Keratinocyte (primary cell): ENCODE measurements around the gene NMS. TPM values are rescaled to one million over a fixed set of nuclear protein-coding genes. Genes with fewer than 3 reads are reported as not detected.

Experiments
- DNase-seq: peaks from one replicate; pipeline ENCODE4 v3.0.0-alpha.2; 2011; ENCODE audit warnings: low read depth, missing footprints, low spot score
- FAIRE-seq: peaks from 2 replicates; lab custom pipeline; 2011; peaks lifted over from hg19 to GRCh38; lab: Jason Lieb, UNC
- H2AFZ ChIP-seq: 2 replicates; pipeline ENCODE4 v1.6.0; 2012; ENCODE audit warnings: low read length, control low read depth, inconsistent platforms; ENCODE audit not compliant: control insufficient read depth
- H3K27ac ChIP-seq: 2 replicates; pipeline ENCODE4 v1.5.1; 2011; ENCODE audit warnings: low read length; ENCODE audit not compliant: control insufficient read depth, insufficient read depth
- H3K27me3 ChIP-seq: 3 replicates; pipeline ENCODE4 v1.6.0; 2011; ENCODE audit warnings: low read length; ENCODE audit not compliant: control insufficient read depth, insufficient read depth; ENCODE audit errors: extremely low read depth
- H3K36me3 ChIP-seq, 2 experiments: 2 replicates in 1 of 2; 3 replicates in 1 of 2; pipeline ENCODE4 v1.5.1; 2011; ENCODE audit warnings: low read length in 2 of 2, mild to moderate bottlenecking in 1 of 2; ENCODE audit not compliant: control insufficient read depth in 2 of 2, insufficient read depth in 2 of 2; ENCODE audit errors: extremely low read depth in 1 of 2
- H3K4me1 ChIP-seq: 3 replicates; pipeline ENCODE4 v1.5.1; 2011; ENCODE audit warnings: low read length; ENCODE audit not compliant: control insufficient read depth, insufficient read depth; ENCODE audit errors: extremely low read depth
- H3K4me2 ChIP-seq: 3 replicates; pipeline ENCODE4 v1.6.0; 2011; ENCODE audit warnings: low read depth, low read length; ENCODE audit not compliant: control insufficient read depth, insufficient read depth; ENCODE audit errors: extremely low read depth
- H3K4me3 ChIP-seq, 3 experiments: fragments of 200-600 bp in 1 of 3; sonication (generic) in 1 of 3; 2 replicates in 2 of 3; 3 replicates in 1 of 3; pipeline ENCODE4 v1.5.1; 2011 to 2016; ENCODE audit warnings: low read length in 3 of 3, mild to moderate bottlenecking in 3 of 3, control low read depth in 2 of 3, inconsistent platforms in 1 of 3, low read depth in 1 of 3, mixed read lengths in 1 of 3, mixed run types in 1 of 3, moderate library complexity in 1 of 3; ENCODE audit not compliant: control insufficient read depth in 2 of 3, insufficient read depth in 2 of 3; ENCODE audit errors: extremely low read depth in 1 of 3
- H3K79me2 ChIP-seq: 2 replicates; pipeline ENCODE4 v1.6.0; 2012; ENCODE audit warnings: low read length; ENCODE audit not compliant: control insufficient read depth, insufficient read depth
- H3K9ac ChIP-seq: 3 replicates; pipeline ENCODE4 v1.6.0; 2011; ENCODE audit warnings: low read length; ENCODE audit not compliant: control insufficient read depth, insufficient read depth; ENCODE audit errors: extremely low read depth
- H3K9me1 ChIP-seq: 3 replicates; pipeline ENCODE4 v1.6.0; 2011; ENCODE audit warnings: low read length; ENCODE audit not compliant: control insufficient read depth, insufficient read depth; ENCODE audit errors: extremely low read depth
- H3K9me3 ChIP-seq: 2 replicates; pipeline ENCODE4 v1.5.1; 2012; ENCODE audit warnings: low read depth, low read length; ENCODE audit not compliant: control insufficient read depth
- H4K20me1 ChIP-seq: 3 replicates; pipeline ENCODE4 v1.6.0; 2011; ENCODE audit warnings: low read length; ENCODE audit not compliant: control insufficient read depth, insufficient read depth; ENCODE audit errors: extremely low read depth
- CTCF ChIP-seq, 3 experiments: IDR thresholded peaks in 1 of 3; conservative IDR thresholded peaks in 1 of 3; optimal IDR thresholded peaks in 1 of 3; 2 replicates in 2 of 3; 3 replicates in 1 of 3; pipeline versions ENCODE3 to v1.5.1; 2011; ENCODE audit warnings: low read length in 3 of 3, mild to moderate bottlenecking in 3 of 3, moderate library complexity in 2 of 3, control low read depth in 1 of 3, inconsistent platforms in 1 of 3; ENCODE audit not compliant: insufficient read depth in 2 of 3; ENCODE audit errors: extremely low read depth in 1 of 3
- EZH2 ChIP-seq: IDR thresholded peaks from one replicate; pipeline ENCODE4 v1.6.1; 2012; ENCODE audit warnings: inconsistent platforms, mild to moderate bottlenecking, low read length, moderate library complexity
- dilution Hi-C: fragments of 300-500 bp; cut with MboI; formaldehyde crosslinking; loops from one replicate; pipeline ENCODE4 v1.7.0; 2020; ENCODE audit warnings: low sequenced_read_pairs; ENCODE audit not compliant: extremely low pct_ligation_motif_present
- polyA plus RNA-seq, 5 experiments: library from polyadenylated mRNA; depleted of rRNA in 3 of 5; stranded (reverse) in 3 of 5; stranded (forward) in 1 of 5; unstranded in 1 of 5; fragments of >200 nt; gene quantifications; 1 replicate in 1 of 5; 2 replicates in 3 of 5; 3 replicates in 1 of 5; pipeline versions ENCODE4 v1.2.1 to v1.2.3, GENCODE V29; 2011 to 2012; ENCODE audit warnings: missing spikeins in 2 of 5, low read depth in 1 of 5, low replicate concordance in 1 of 5

The NMS gene
- polyA plus RNA-seq, 1 donor (not counting 4 experiments of a cell fraction or from before 2014, with no cell fraction given), result not detected

GRCh38 chr2:100518801-100519200 lies 48.5 kb downstream of the NMS start:
- FAIRE-seq, result no peak
- no peak for TF ChIP-seq CTCF (optimal IDR thresholded peaks at IDR 0.05 in 1 of 3, IDR thresholded peaks at IDR 0.05 in 1 of 3, conservative IDR thresholded peaks at IDR 0.05 in 1 of 3; ENCODE audit: extremely low read depth in 1 of 3, insufficient read depth in 2 of 3, low read length in 3 of 3)
- no peak for TF ChIP-seq EZH2
- dilution Hi-C loops, result no loop called here
- Histone ChIP-seq H3K4me3 (no peak overlapping the region), H3K9ac (no peak overlapping the region), H3K79me2 (no peaks in the 10 kb centered on the region), H3K9me1 (no peaks in the 10 kb centered on the region), H2AFZ (no peak overlapping the region), H3K27ac (no peak overlapping the region), H3K36me3 (no peaks in the 10 kb centered on the region), H4K20me1 (no peaks in the 10 kb centered on the region), H3K27me3 (no peaks in the 10 kb centered on the region), H3K9me3 (no peaks in the 10 kb centered on the region), H3K4me2 (no peak overlapping the region), H3K4me1 (no peaks in the 10 kb centered on the region)
- no peak for DNase-seq

- dilution Hi-C loops, result no loop called here
- no peak overlapping the region for H2AFZ ChIP-seq
- H3K4me3 ChIP-seq, result no peak overlapping the region
- no peaks in the 10 kb centered on the region for H3K9me3 ChIP-seq
- no peak overlapping the region for H3K27ac ChIP-seq
- no peak overlapping the region for H3K4me2 ChIP-seq
- H4K20me1 ChIP-seq, result no peaks in the 10 kb centered on the region
- no peaks in the 10 kb centered on the region for H3K9me1 ChIP-seq
- no peaks in the 10 kb centered on the region for H3K79me2 ChIP-seq
- no peak for FAIRE-seq
- no peaks in the 10 kb centered on the region for H3K36me3 ChIP-seq
- no peaks in the 10 kb centered on the region for H3K4me1 ChIP-seq
- no peak overlapping the region for H3K9ac ChIP-seq
- no peak for DNase-seq
- no peaks in the 10 kb centered on the region for H3K27me3 ChIP-seq
- TF ChIP-seq CTCF (optimal IDR thresholded peaks at IDR 0.05 in 1 of 3, IDR thresholded peaks at IDR 0.05 in 1 of 3, conservative IDR thresholded peaks at IDR 0.05 in 1 of 3; ENCODE audit: extremely low read depth in 1 of 3, insufficient read depth in 2 of 3, low read length in 3 of 3) (no peak), EZH2 (no peak)
These were observed 49.9 kb downstream of the NMS start for GRCh38 chr2:100520224-100520623.
